ENCODE data around the gene PCSK7. TPM values are rescaled to one million over a fixed set of nuclear protein-coding genes. Genes with fewer than 3 reads are reported as not detected.

Gene PCSK7
- total and polyA plus RNA-seq, 10 of the 15 experiments (the other 5 are each of a cell fraction or from before 2014, with no cell fraction given) = 5.5 to 81.5 (median 51.6) TPM

DNA sequence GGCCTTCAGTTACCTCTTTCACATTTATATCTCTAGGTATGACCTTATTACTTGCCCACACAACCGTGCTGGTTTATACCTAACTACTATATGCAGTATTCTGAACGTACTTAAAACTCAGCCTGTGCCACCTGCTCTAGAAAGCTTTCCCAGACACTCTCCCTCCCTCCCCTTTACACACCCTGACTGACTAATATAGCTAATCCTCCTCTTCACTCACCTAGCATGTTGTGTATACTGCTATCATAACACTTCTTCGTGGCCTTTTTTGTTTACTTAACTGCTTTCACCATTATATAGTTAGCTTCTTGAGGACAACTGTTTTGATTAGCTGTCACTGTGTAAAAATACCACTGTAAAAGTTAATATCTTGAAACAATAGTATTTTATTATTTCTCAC is 24.1 kb upstream of the PCSK7 start:
- in situ Hi-C loops (cut with MboI) (no loop called here), intact Hi-C loops (cut with micrococcal nuclease; ENCODE audit: unreplicated experiment) (no loop called here)
- DNase-seq (ENCODE audit: low read depth, low spot score) (no peak), ATAC-seq (no peak), FAIRE-seq (no peak)
- Histone ChIP-seq H3K4me1 (ENCODE audit: control insufficient read depth, insufficient read depth, low read length) (no peaks in the 10 kb centered on the region), H3K27me3 (replicated peaks in 1 of 2; ENCODE audit: control insufficient read depth in 2 of 2, insufficient read depth in 2 of 2, low read length in 1 of 2) (no peaks in the 10 kb centered on the region), H3K4me2 (ENCODE audit: control insufficient read depth, insufficient read depth) (no peak overlapping the region), H2AFZ (ENCODE audit: control insufficient read depth, low read depth, low read length) (no peak overlapping the region), H3K36me3 (ENCODE audit: control insufficient read depth in 2 of 2, insufficient read depth in 2 of 2, low read length in 1 of 2) (no peaks in the 10 kb centered on the region; a peak in 1 of 4 replicates), H3K9me3 (replicated peaks; ENCODE audit: control insufficient read depth, insufficient read depth, low read length) (no peaks in the 10 kb centered on the region), H4K20me1 (ENCODE audit: control insufficient read depth, insufficient read depth) (no peaks in the 10 kb centered on the region), H3K9ac (ENCODE audit: control insufficient read depth, insufficient read depth, low read length) (no peak overlapping the region), H3K27ac (ENCODE audit: control insufficient read depth, insufficient read depth) (no peak overlapping the region), H3K79me2 (ENCODE audit: control insufficient read depth, insufficient read depth, low read length) (no peaks in the 10 kb centered on the region), H3K4me3 (no peak overlapping the region)
- no peak for TF ChIP-seq NBN (IDR thresholded peaks at IDR 0.05)
- ChIA-PET CTCF (no interaction called here), POLR2A (no interaction called here), RAD21 (ENCODE audit: unreplicated experiment) (no interaction called here), SMC1A (ENCODE audit: uncharacterized antibody, unreplicated experiment) (interaction anchor here (0.6 kb wide), 1 partner anchor 52 kb away, joined by 3 read pairs; no protein-coding TSS in a partner anchor)
- 87% methylated on average over 3 of the region's 3 CpGs for WGBS (ENCODE audit: insufficient coverage, insufficient replicate concordance, low lambda C conversion rate, missing lambda C conversion rate)
- BruUV-seq (replicated peaks) = no TSS peak

- DNase-seq (ENCODE audit: low read depth, low spot score) (no peak), FAIRE-seq (no peak), ATAC-seq (no peak)
- TF ChIP-seq EZH2 (IDR thresholded peaks at IDR 0.05; ENCODE audit: borderline replicate concordance, control insufficient read depth, low read depth, low read length) = no peak
- no peak for TF ChIP-seq CHD1 (IDR thresholded peaks at IDR 0.05; ENCODE audit: low read depth, low read length)
- no peak for TF ChIP-seq IRF4 (IDR thresholded peaks at IDR 0.05; ENCODE audit: low read depth, low read length)
- no peaks in the 10 kb centered on the region for H3K27me3 ChIP-seq (replicated peaks in 1 of 2; ENCODE audit: control insufficient read depth in 2 of 2, insufficient read depth in 2 of 2, low read length in 1 of 2)
- no peak overlapping the region for H3K9ac ChIP-seq (ENCODE audit: control insufficient read depth, insufficient read depth, low read length)
- H3K4me3 ChIP-seq = no peak overlapping the region
- H3K4me1 ChIP-seq (ENCODE audit: control insufficient read depth, insufficient read depth, low read length) = no peaks in the 10 kb centered on the region
- H3K4me2 ChIP-seq (ENCODE audit: control insufficient read depth, insufficient read depth) = no peak overlapping the region
- POLR2A ChIA-PET = no interaction called here
- no peak overlapping the region for H3K27ac ChIP-seq (ENCODE audit: control insufficient read depth, insufficient read depth)
- peaks cover 0 to 3% of the 10 kb centered on the region in 2 experiments; a peak in 3 of 4 replicates for H3K36me3 ChIP-seq (ENCODE audit: control insufficient read depth in 2 of 2, insufficient read depth in 2 of 2, low read length in 1 of 2)
- CTCF ChIA-PET = no interaction called here
- in situ Hi-C loops (cut with MboI) = no loop called here
- 94% methylated on average over 3 of the region's 10 CpGs for WGBS (ENCODE audit: insufficient coverage, insufficient replicate concordance, low lambda C conversion rate, missing lambda C conversion rate)
- no peaks in the 10 kb centered on the region for H4K20me1 ChIP-seq (ENCODE audit: control insufficient read depth, insufficient read depth)
- no peak overlapping the region for H2AFZ ChIP-seq (ENCODE audit: control insufficient read depth, low read depth, low read length)
- intact Hi-C loops (cut with micrococcal nuclease; ENCODE audit: unreplicated experiment) = no loop called here
- H3K9me3 ChIP-seq (replicated peaks; ENCODE audit: control insufficient read depth, insufficient read depth, low read length) = no peaks in the 10 kb centered on the region
- RAD21 ChIA-PET (ENCODE audit: unreplicated experiment) = no interaction called here
- H3K79me2 ChIP-seq (ENCODE audit: control insufficient read depth, insufficient read depth, low read length) = no peaks in the 10 kb centered on the region
- BruUV-seq (replicated peaks) = no TSS peak
- SMC1A ChIA-PET (ENCODE audit: uncharacterized antibody, unreplicated experiment) = no interaction called here
Measured at GRCh38 chr11:117251506-117251905, 19.6 kb upstream of the PCSK7 start.

Measured in GM12878 (cell line).